Stimulated activated CD8-positive, alpha-beta memory T cell treated with anti-CD3 and anti-CD28 coated beads, Interleukin-15, amount 100 ng/mL, for 1 hour (primary cell): ENCODE data around the gene CIDEA.

ENCODE experiments used
- DNase-seq: peaks from one replicate; pipeline ENCODE4 v3.0.0-alpha.2; 2020; ENCODE audit warnings: low read depth

CIDEA gene

GRCh38 chr18:12274793-12275192, 20.6 kb downstream of the CIDEA start:
- DNase-seq, result no peak

DNA sequence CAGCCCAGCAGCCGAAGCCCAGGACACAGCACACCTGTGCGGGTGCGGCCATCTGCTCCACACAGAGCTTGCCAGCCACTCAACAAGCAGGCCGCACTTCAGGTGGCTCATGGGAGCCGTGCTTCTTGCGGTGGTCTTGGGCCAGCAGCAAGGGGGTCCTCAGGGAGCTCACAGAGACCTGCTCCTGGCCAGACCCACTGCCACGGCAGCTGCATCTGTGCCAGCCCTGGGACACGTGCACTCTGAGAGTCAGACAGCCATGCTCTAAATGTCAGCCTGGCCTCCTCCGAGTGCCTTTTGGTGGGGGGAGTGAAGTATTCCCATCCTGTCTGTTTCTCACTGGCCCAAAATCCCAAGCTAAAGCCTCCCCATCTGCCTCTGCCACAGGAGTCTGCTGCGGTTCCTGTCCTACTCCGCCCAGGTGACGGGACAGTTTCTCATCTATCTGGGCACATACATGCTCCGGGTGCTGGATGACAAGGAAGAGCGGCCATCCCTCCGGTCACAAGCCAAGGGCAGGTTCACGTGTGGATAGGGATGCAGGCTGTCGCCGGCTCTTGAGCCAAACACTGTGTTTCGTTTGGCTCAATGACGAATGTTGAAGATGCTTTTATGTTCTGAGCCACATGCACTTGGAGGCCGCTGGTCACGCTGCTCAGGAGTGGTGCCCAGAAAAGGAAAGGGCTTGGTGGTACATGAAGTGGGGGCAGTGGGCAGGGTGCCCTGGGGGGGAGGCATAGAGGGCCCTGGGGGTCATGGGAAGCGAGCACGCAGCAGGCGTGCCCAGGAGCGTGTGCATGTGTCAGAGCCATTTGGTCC, 22.8 kb downstream of the CIDEA start:
- no peak for DNase-seq

- no peak for DNase-seq
These were observed 24.1 kb downstream of the CIDEA start for GRCh38 chr18:12278215-12278671.

DNA sequence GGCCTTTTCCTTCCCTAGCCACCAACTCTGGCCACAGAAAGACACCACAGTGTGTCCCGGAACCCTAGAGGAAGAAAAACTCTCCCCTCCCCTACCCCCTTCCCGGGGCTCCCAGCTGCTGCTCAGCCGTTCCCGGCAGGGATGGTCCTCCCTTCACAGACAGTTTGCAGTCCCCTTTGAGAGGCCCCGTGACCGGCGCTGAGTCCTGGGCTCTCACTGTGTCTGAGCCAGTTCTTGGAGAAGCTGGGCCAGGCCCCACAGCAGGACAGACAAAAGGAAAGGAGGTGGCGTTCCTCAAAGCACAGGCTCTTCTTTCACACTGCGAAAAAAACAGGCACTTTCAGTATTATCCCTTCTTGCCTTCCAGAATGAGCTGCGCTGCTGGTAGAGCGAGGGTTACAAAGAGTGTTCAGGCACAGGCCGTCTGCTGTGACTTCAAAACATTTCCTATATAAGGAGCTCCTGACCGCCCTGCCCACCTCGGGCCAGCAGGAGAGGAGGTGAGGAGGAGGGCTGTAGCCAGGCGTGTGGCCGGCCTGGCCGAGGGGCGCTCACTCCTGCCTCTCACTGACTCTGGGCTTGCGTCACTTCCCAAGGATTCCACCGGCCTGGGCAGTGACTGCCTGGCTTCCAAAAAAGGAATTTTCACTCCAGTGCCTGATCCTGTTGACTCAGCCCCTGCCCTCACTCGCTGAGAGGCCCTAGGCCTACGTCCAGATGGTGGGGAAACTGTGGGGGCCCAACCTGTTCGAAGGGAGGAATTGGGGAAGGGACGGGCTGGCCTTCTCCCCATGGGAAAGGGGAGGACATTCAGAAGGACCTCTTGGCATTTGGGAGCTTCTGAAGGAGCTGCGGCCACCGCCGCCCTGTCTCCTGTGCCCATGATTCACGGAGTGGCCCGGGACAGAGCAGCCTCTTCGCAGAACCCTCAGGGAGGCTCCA, 24.9 kb downstream of the CIDEA start:
- no peak for DNase-seq

- DNase-seq, result no peak
These were observed 25.8 kb downstream of the CIDEA start for GRCh38 chr18:12279781-12280531.

- no peak for DNase-seq
These were observed 27.7 kb downstream of the CIDEA start for GRCh38 chr18:12281861-12282260.

GRCh38 chr18:12282442-12283039, 28.4 kb downstream of the CIDEA start:
- DNase-seq, result no peak

DNA sequence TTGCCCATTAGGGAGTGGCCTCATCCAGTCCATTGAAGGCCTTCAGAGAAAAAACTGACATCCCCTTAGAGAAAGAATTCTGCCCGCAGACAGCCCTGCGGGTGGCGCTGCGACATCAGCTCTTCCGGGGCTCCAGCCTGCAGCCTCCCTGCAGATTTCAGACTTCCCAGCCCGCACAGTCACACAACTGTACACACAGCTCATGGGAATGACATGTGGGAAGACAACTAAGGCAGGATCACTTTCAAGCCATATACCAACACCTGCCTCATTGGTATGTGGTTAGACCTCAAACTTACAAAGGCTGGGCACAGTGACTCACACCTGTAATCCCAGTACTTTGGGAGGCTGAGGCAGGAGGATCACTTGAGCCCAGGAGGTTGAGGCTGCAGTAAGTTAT, 29.1 kb downstream of the CIDEA start:
- DNase-seq, result no peak

DNA sequence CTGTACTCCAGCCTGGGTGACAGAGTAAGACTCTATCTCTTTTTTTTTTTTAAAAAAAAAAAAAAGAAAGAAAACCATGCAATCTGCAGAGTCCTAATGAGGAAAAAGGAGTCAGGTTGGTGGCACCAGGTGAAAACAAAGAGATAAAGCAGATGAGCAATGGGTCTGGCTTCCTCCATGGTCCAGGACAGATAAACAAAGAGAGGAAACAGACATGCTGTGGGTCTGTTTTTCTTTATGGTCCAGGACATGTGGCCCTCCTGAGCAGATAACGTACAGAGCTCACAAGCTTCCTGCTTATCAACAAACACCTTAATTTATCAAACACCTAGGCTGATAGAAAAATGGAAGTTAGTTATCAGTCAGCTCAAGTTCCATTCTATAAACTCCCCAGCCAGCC, 29.5 kb downstream of the CIDEA start:
- no peak for DNase-seq

DNA sequence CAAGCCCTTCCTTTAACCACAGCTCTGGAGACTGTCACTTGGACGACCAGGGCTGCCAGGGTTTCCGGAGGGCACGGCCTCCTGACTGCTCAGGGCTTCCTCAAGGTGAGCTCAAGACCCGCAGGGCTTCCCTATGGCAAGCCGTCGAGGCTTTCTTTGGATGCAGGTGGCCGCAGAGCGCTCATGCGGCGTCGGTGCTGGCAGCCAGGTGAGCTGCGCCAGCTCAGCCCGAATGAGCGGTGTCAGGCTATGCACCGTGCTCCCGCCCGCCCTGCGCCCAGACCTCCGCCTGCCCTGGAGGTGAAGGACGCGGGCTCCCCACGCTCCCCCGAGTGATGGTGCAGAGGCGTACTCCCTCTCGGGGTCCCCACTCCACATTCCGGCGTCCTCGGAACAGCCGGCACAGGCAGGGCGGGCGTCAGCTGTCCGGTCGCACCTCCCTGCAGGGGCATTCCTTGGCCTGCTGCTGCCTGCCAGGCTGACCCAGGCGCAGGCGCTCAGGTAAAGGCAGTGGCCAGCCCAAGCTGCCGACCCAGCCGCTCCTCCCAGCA, 33.0 kb downstream of the CIDEA start:
- no peak for DNase-seq

DNA sequence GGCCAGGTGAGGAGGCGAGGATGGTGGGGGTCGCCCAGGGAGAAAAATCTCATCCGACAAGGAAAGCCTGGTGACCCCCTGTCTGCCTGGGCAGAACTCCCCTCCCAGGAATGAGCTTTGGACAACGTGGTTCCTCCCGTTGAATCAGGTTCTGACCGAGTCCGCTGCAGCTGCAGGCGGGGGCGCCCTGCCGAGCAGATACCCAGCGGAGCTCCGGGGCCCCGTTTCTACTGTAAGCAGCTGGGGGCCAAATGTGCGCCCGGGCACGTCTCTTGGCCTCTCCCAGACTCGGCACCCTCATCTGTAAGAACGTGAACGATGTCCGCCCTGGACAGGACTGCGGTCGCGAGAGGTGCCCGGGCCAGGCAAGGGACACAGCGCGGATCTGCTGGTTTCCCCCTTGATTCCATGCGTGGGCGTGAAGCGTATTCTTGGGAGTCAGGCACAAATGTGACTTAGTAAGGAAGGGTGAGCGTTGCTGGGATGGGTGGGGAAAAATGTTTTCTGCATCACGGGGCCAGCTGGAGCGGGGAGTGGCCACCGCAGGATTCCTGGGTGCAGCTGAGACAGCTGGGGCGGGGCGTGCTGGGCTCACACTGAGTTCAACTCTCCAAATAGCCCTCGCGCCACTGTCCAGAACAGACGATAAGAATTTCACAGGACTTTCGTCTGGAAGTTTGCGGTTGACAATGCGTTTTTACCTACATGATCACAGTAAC, 33.7 kb downstream of the CIDEA start:
- no peak for DNase-seq

- no peak for DNase-seq
These were observed 34.2 kb downstream of the CIDEA start for GRCh38 chr18:12288403-12288755.

DNA sequence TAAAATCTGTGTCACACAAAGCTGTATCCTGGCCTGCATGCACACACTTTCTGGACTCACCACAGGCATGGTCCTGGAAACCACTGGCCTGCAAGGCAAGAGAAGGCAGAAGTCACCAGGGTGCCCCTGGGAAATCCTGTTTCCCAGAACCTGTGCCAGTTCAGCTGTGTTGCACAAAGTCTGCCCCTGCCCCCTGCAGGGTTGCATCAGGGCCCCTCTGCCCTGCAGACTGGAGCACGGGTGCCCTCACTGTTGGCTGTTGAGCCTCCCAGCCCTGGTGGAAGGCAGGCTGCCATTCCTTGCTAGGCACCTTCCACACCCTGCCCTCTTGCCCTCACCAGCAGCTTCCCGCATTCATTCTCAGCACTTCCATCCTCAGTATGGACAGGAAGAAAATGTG, 35.9 kb downstream of the CIDEA start:
- DNase-seq, result no peak

DNA sequence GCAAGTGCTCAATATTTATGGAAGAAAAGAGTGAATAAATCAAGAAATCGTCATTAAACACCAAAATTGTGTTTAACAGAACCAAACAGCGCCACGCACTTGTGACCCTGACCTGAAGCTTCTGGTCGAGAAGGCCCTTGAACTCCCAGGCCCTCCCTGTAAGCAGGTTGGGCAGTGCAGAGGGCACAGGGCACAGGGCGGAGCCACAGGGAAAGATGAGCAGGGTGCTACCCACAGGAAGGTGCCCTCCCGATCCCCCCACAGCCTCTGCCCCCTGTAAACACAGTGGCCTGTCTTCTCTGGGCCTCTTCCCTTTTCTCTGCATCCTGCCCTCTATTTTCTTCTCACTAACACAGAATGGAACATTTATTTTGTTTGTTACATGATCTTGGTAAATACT, 37.0 kb downstream of the CIDEA start:
- no peak for DNase-seq

- no peak for DNase-seq
These were observed 37.5 kb downstream of the CIDEA start for GRCh38 chr18:12291690-12292089.

DNA sequence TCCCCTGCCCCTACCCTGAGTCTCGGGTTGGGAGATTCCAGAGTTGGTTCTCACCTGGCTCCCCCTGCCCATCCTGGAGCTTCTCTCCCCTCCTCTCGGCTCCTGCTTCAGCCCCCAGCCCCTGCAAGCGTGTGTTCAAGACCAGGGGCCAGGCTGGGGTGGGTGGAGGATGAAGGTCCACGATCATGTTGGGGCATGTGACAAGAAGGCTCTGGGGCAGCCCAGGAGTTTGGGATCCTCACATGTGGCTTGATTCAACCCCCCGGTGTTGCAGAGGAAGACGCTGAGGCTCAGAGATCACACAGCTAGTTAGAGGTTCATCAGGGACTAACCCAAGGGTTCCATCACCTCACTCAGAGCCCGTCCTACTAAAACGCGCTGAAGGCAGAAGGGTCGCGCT, 39.7 kb downstream of the CIDEA start:
- no peak for DNase-seq

DNA sequence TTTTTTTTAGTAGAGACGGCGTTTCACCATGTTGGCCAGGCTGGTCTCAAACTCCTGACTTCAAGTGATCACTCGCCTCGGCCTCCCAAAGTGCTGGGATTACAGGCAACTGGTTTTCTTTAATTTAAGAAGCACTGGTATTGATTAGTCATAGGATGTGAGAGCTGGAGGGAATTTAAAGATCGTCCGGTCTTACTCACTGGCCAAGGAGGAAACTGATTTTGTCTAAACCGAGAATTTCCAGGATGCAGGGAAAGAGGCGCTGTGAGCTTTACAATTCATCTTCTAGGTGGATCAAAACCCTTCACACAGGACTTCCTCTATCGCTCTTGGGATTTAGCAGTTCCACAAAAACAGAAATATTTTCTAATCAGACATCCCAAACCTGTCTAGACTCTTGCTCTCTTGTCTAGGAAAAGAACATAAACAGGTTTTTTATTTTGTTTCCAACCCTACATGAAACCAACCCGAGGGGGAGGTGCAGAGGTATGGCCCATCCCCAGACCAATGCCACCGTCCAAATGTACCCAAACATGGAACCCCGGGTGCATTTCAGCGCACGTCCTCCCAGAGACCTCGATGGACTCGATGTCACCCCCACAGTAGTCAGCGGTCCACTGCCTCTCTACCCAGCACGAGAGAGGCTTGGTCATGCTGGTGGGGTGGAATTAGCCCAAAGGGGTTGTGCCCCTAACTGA, 41.4 kb downstream of the CIDEA start:
- DNase-seq, result no peak

DNA sequence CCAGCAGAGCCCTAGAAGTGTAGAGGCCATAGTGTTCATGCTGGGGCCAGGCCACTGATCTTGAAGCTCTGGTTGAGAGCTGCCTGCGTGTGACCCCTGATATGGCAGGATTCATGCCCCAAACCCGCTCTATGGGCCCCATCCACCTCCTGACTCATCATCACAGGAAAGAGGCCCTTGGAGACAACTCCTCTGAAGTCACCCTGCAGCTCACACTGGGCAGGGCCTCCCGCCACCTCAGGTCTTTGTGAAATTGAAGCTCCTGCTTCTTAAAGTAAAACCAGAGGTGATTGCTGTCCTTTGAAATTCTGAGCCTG, 41.9 kb downstream of the CIDEA start:
- no peak for DNase-seq

DNA sequence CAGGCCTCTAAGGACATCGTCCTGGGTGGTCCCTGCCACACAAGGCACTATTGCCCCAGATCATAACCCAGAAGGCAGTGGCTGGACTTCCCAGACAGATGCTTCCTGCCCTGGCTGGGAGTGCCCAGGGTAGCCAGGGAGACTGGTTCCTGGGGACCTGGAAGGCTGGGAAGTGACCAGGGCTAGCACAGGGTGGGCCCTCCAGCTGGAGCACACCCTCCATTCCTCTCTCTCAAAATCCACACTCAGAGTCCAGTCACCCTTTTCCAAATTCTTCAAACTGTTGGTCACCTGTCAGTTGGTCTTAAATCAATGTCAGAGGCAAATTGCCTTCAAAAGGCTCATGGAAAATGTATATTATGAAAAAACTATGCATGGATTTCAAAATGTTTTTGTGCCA, 42.3 kb downstream of the CIDEA start:
- no peak for DNase-seq

DNA sequence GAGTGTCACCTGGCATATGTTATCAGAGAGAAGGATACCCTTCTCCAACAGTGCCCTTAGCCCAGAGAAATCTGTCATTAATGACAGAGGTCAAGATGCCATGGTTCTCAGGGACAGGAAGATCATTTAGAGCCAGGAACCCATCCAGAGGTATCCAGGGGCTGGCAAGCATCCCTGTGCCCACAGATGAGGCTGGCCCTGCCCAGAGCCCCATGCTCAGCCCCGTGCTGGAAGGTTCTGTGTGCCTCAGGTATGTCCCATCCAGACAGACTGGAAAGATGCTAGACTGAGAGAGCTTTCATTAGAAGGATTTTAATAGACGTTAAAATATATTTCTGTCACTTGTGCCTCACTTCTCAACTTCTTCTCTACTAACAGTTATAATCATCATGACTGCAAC, 45.7 kb downstream of the CIDEA start:
- DNase-seq, result no peak
